ENCODE results near the gene SARS1.

GRCh38 chr1:109269212-109269980 is 55.7 kb downstream of the SARS1 start:
- TF ChIP-seq CTCF (conservative IDR thresholded peaks at IDR 0.05 in 1 of 2, IDR thresholded peaks at IDR 0.05 in 1 of 2; ENCODE audit: low read depth in 1 of 2, low read length in 2 of 2) = no peak
- no peak for TF ChIP-seq EZH2 (IDR thresholded peaks at IDR 0.05; ENCODE audit: low read length, missing control alignments)
